ENCODE data around the gene MACC1.

- TF ChIP-seq, protein P1, sequence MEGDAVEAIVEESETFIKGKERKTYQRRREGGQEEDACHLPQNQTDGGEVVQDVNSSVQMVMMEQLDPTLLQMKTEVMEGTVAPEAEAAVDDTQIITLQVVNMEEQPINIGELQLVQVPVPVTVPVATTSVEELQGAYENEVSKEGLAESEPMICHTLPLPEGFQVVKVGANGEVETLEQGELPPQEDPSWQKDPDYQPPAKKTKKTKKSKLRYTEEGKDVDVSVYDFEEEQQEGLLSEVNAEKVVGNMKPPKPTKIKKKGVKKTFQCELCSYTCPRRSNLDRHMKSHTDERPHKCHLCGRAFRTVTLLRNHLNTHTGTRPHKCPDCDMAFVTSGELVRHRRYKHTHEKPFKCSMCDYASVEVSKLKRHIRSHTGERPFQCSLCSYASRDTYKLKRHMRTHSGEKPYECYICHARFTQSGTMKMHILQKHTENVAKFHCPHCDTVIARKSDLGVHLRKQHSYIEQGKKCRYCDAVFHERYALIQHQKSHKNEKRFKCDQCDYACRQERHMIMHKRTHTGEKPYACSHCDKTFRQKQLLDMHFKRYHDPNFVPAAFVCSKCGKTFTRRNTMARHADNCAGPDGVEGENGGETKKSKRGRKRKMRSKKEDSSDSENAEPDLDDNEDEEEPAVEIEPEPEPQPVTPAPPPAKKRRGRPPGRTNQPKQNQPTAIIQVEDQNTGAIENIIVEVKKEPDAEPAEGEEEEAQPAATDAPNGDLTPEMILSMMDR (IDR thresholded peaks at IDR 0.05; ENCODE audit: low read length) = no peak
- TF ChIP-seq EZH2 (optimal IDR thresholded peaks at IDR 0.05; ENCODE audit: low read depth, low read length) = no peak
Observed at GRCh38 chr7:20132585-20132984, 84.6 kb downstream of the MACC1 start.
